ENCODE results near the gene ADD1. TPM values are rescaled to one million over a fixed set of nuclear protein-coding genes. Genes with fewer than 3 reads are reported as not detected.

ADD1 gene
- total and polyA plus RNA-seq, 2 donors (not counting 1 experiment from before 2014, with no cell fraction given), result 302 to 383 TPM

GRCh38 chr4:2856266-2856665 lies 12.6 kb downstream of the ADD1 start:
- ATAC-seq (ENCODE audit: low read depth), result no peak
- peaks cover 0 to 5% (median 0%) of the 10 kb centered on the region in 3 donors for H3K9me3 ChIP-seq (ENCODE audit: control extremely low read depth in 1 of 3, control insufficient read depth in 2 of 3, insufficient read depth in 1 of 3, low read length in 2 of 3)
- ChIA-PET POLR2A (no interaction called here), CTCF (no interaction called here)
- H3K27ac ChIP-seq (ENCODE audit: low read length in 2 of 2), result peak overlapping the region in 1 of 2 donors; percentile 70
- H3K9ac ChIP-seq (ENCODE audit: low read length), result no peak overlapping the region
- Mint-ChIP-seq H3K4me1 (peaks cover 78% of the 10 kb centered on the region), H3K4me3 (no peak overlapping the region), H3K9me3 (ENCODE audit: insufficient read depth) (no peaks in the 10 kb centered on the region), H3K27ac (peak overlapping the region; percentile 32), H3K27me3 (no peaks in the 10 kb centered on the region)
- H3K4me2 ChIP-seq (replicated peaks; ENCODE audit: low read depth, low read length, poor library complexity, severe bottlenecking), result peak overlapping the region; percentile 18
- no peak overlapping the region for H2AFZ ChIP-seq (ENCODE audit: insufficient read depth, low read depth, low read length, poor library complexity, severe bottlenecking)
- H3K4me3 ChIP-seq (ENCODE audit: control extremely low read depth in 1 of 5, extremely low read depth in 1 of 5, insufficient read depth in 1 of 5, low read depth in 2 of 5, low read length in 4 of 5), result no peak overlapping the region
- no peak for TF ChIP-seq EZH2 (IDR thresholded peaks at IDR 0.05; ENCODE audit: borderline replicate concordance, insufficient read depth, low read depth, low read length, poor library complexity, severe bottlenecking)
- TF ChIP-seq CTCF (IDR thresholded peaks at IDR 0.05), result no peak
- H3K4me1 ChIP-seq (ENCODE audit: control insufficient read depth in 2 of 2, insufficient read depth in 2 of 2, low read length in 2 of 2), result peaks cover 91% of the 10 kb centered on the region in 2 donors
- peaks cover 47% of the 10 kb centered on the region for H4K20me1 ChIP-seq (ENCODE audit: control insufficient read depth, insufficient read depth, low read length, poor library complexity, severe bottlenecking)
- 100% methylated on average over 1 of the region's 3 CpGs for WGBS (ENCODE audit: insufficient coverage)
- intact Hi-C loops (cut with micrococcal nuclease), result no loop called here
- no peaks in the 10 kb centered on the region for H3K27me3 ChIP-seq (replicated peaks in 1 of 4; ENCODE audit: control extremely low read depth in 1 of 4, control insufficient read depth in 3 of 4, insufficient read depth in 4 of 4, low read length in 3 of 4)
- H3K79me2 ChIP-seq (ENCODE audit: control insufficient read depth, insufficient read depth, low read length), result peaks cover 84% of the 10 kb centered on the region
- no peak for DNase-seq
- peaks cover 4 to 31% of the 10 kb centered on the region in 2 experiments for H3K36me3 ChIP-seq (replicated peaks in 1 of 2; ENCODE audit: control extremely low read depth in 1 of 2, control insufficient read depth in 1 of 2, extremely low read depth in 1 of 2, insufficient read depth in 2 of 2, low read length in 1 of 2)

DNA sequence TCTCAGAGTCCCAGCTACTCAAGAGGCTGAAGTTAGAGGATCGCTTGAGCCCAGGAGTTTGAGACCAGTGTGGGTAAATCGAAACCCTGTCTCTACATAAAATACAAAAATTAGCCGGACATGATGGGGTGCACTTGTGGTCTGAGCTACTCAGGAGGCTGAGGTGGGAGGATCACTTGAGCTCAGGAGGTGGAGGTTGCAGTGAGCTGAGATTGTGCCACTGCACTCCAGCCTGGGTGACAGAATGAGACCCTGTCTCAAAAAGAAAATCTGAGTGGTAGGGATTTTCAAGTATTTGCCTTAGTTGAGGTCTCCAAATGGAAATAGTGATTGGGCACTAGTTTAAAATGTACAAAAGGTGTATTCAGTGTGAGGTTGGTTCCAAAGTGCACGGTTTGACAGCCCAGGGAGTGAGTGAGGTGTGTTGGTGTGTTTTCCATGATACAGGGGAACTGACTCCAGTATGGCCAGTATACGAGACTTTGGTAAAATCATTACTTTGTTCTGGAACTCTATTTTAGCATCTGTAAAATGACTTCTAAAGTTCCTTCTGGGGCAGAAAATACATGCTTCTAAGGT lies 13.8 kb downstream of the ADD1 start:
- Histone ChIP-seq H3K79me2 (ENCODE audit: control insufficient read depth, insufficient read depth, low read length) (peaks cover 91% of the 10 kb centered on the region), H2AFZ (ENCODE audit: insufficient read depth, low read depth, low read length, poor library complexity, severe bottlenecking) (no peak overlapping the region), H3K9me3 (ENCODE audit: control extremely low read depth in 1 of 3, control insufficient read depth in 2 of 3, insufficient read depth in 1 of 3, low read length in 2 of 3) (peaks cover 0 to 5% (median 0%) of the 10 kb centered on the region in 3 donors), H4K20me1 (ENCODE audit: control insufficient read depth, insufficient read depth, low read length, poor library complexity, severe bottlenecking) (peaks cover 59% of the 10 kb centered on the region), H3K27ac (ENCODE audit: low read length in 2 of 2) (peak overlapping the region in 1 of 2 donors; percentile 59), H3K9ac (ENCODE audit: low read length) (no peak overlapping the region), H3K4me2 (replicated peaks; ENCODE audit: low read depth, low read length, poor library complexity, severe bottlenecking) (peak overlapping the region; percentile 2), H3K4me1 (ENCODE audit: control insufficient read depth in 2 of 2, insufficient read depth in 2 of 2, low read length in 2 of 2) (peaks cover 93 to 97% of the 10 kb centered on the region in 2 donors), H3K36me3 (replicated peaks in 1 of 2; ENCODE audit: control extremely low read depth in 1 of 2, control insufficient read depth in 1 of 2, extremely low read depth in 1 of 2, insufficient read depth in 2 of 2, low read length in 1 of 2) (peaks cover 4 to 31% of the 10 kb centered on the region in 2 experiments), H3K4me3 (ENCODE audit: control extremely low read depth in 1 of 5, extremely low read depth in 1 of 5, insufficient read depth in 1 of 5, low read depth in 2 of 5, low read length in 4 of 5) (no peak overlapping the region), H3K27me3 (replicated peaks in 1 of 4; ENCODE audit: control extremely low read depth in 1 of 4, control insufficient read depth in 3 of 4, insufficient read depth in 4 of 4, low read length in 3 of 4) (no peaks in the 10 kb centered on the region)
- peak overlapping the region; percentile 62 for H3K27ac Mint-ChIP-seq
- intact Hi-C loops (cut with micrococcal nuclease), result no loop called here
- DNase-seq (no peak), ATAC-seq (ENCODE audit: low read depth) (no peak)
- POLR2A ChIA-PET, result no interaction called here
- H3K9me3 Mint-ChIP-seq (ENCODE audit: insufficient read depth), result no peaks in the 10 kb centered on the region
- CTCF ChIA-PET, result interaction anchor here (0.7 kb wide), 1 partner anchor 94 kb away, joined by 4 read pairs; no protein-coding TSS in a partner anchor
- H3K4me3 Mint-ChIP-seq, result peak overlapping the region; percentile 21
- peaks cover 81% of the 10 kb centered on the region for H3K4me1 Mint-ChIP-seq
- H3K27me3 Mint-ChIP-seq, result no peaks in the 10 kb centered on the region
- TF ChIP-seq CTCF (IDR thresholded peaks at IDR 0.05), result no peak
- no peak for TF ChIP-seq EZH2 (IDR thresholded peaks at IDR 0.05; ENCODE audit: borderline replicate concordance, insufficient read depth, low read depth, low read length, poor library complexity, severe bottlenecking)
- WGBS (ENCODE audit: insufficient coverage), result 89% methylated on average over 1 of the region's 5 CpGs
